ENCODE measurements around the gene MRFAP1L1.
"Not testable (repeated sequence)": the region's sequence is repeated elsewhere in the genome, so short reads cannot be mapped to it uniquely, and the experiment has no call there.

The MRFAP1L1 gene

DNA sequence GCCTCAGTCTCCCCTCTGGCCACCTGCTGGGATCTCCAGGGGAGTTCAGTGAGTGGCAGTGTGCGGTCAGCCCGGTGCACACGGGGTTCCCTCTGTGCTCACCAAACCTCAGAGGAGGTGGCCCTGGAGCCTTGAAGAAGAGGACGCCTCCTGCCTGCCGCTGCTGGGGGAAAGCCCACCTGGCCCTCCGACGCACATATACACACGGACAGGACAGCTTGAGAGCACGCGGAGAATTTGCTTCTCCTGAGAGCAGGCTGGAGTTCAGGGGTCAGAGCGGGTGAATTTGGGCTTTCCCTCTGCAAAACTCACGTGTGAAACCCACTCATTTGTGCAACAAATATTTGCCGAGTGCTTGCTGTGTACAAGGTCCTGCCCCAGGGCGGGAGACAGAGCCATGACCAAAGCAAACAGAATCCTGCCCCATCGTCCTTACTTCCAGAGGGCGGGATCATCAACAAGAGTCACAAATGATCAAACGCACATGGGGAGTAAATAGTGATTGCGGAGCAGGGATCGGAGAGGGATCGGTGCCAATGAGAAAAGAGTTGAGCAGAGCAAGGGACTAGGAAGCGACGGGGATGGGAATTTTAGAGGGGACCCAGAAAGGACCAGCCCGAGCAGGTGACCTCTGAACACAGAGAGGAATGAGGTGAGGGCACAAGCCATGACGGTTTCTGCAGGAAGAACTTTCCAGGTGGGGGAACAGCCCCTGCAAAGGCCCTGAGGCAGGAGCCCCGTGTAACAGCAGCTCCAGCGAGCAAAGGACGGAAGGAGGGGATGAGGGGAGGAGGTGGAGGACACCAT is 23.9 kb upstream of the MRFAP1L1 start:
- DNase-seq = no peak

DNA sequence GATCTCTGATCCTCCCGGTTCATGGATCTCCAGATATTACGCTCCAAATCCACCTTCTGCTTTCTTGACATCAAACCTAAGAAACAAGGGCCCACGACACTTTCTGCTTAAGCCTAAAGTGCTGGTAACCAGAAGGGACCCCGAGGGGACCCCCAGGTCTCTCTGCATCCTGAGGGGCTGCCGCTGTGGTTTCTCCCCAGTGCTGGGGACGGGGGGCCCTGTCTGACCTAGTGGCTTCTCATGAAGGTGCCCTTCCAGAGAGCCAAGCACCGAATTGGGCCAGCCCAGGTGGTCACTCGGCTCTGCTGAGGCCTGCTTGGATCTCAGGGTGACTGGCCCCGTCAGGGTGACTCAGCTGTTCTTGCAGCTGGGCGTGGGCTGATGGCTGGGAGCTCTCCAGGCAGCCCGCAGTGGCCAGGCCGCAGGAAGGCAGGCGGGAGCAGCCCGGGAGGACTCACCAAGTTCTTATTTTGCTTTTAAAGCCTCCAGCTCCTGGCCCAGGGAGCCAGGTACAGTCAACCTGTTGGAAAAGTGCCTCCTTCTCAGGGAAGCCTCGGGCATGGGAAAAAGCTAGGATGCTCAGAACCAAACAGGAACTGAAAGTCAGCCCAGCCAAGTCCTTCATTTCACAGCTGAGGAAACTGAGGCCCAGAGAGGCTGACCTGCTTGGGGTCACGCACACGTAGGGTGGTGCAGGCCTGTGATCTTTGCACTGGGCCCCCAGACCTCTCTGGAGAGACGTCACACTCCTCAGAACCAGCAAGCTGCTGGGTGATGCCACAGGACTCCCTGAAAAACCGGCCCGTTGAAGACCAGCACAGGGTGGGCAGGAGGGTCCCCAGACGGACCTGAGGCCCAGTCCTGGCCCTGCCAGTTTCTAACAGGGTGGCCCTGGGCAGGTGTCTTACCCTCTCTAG is 23.0 kb upstream of the MRFAP1L1 start:
- DNase-seq = no peak

DNA sequence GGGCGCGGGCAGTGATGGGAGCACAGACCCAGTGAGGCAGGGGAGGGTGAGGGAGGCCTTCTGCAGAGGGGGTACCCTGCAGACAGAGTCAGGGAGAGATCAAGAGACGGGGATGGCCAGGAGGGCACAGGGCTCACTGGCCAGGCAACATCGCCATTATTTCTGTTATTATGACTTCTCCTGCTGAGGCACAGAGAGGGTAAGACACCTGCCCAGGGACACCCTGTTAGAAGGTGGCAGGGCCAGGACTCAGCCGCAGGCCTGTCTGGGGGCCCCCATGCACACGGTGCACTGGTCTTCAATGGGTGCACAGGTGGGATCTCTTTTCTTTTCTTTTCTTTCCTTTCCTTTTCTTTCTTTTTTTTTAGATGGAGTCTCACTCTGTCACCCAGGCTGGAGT is 22.1 kb upstream of the MRFAP1L1 start:
- DNase-seq = no peak

DNA sequence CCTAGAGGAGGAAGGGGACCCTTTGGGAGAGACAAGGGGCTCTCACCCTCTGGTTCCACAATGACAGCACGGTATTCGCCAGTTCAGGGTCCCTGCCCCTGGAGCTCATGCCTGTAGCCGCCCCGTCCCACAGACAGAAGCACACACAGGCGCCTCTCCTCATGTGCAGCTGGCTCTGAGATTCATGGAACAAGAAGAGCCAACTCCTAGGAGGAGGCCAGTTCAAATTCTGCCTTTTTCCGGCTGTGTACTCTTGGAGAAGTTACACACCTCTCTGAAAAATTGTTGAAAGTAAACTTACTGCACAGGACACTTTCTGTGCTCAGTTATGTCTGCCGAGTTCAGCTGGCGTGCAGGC is 21.6 kb upstream of the MRFAP1L1 start:
- DNase-seq = no peak

DNA sequence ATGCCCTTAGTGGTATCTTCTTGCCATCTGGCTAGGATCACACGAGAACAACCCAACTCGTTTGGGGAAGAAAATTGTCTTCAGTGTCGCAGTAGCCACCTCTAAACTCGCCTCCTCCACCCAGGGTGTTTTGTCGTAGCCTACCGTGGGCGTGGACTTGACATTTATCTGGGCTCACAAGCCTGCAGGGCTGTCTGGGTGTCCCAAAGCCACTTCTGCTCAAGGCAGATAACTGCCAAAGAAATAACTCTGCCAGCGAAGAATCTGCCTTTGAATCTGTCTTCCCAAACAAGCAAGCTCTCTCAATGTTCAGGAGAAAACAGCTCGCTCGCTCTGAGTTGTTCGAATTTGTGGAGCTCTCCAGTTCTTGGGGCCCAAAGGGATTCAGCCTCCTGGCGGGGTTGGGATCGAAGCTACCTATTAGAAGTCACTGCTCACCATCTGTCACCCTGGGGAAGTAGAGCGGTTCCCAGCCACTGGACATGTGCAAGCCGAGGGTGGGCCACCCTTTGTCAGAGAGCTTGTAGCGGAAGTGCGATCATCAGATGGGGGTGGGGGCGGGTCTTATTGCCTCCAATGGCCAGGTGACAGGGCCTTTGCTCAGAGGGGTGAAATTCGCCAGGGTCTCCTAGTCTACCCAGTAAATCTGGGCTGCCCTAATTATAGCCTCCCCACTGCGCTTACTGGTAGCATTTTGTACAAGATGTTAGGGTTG is 21.1 kb upstream of the MRFAP1L1 start:
- DNase-seq = no peak

DNA sequence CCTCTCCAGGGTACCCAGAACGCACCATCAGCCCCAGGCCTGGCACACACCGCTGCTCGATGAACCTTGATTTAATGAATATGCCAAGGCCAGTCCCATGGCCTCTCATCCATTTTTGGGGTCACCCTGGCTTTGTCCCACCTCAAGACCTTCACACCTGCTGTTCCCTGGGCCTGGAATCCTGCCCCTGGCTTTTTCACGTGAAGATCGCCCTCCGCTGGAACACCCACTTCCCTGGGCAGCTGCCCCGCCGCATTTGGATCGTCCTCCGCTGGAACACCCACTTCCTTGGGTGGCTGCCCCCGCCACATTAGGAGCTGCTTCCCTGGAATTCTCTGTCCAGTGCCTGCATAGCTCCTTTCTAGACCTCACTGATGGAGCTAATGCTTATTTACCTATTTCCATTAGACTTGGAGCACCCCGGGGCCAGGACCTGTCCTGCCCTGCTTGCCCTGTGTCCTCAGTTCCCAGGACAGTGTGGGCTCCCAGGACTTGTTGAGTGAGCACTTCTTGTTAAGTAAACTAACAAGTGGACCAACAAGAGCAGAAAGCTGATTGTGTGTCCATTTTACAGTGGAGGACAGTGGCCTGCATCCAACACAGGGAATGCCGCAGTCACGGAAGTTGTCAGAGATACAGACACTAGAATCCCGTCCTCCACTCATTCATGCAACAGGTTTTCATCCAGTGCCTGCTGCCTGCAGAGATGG is 18.8 kb upstream of the MRFAP1L1 start:
- no peak for DNase-seq

DNA sequence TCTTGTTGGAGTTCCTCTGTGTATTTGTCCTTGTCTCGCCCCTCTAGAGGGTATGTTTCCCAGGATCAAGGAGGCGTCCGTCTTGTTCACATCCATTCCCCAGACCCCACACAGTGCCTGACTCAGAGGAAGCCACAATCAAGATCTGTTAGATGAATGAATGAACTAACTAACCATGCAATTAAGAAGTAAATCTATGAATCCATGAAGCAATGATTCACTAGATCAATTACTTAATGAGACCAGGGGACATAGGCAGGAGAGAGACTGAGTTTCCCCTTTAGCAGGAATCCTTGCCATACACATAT is 18.2 kb upstream of the MRFAP1L1 start:
- no peak for DNase-seq

DNA sequence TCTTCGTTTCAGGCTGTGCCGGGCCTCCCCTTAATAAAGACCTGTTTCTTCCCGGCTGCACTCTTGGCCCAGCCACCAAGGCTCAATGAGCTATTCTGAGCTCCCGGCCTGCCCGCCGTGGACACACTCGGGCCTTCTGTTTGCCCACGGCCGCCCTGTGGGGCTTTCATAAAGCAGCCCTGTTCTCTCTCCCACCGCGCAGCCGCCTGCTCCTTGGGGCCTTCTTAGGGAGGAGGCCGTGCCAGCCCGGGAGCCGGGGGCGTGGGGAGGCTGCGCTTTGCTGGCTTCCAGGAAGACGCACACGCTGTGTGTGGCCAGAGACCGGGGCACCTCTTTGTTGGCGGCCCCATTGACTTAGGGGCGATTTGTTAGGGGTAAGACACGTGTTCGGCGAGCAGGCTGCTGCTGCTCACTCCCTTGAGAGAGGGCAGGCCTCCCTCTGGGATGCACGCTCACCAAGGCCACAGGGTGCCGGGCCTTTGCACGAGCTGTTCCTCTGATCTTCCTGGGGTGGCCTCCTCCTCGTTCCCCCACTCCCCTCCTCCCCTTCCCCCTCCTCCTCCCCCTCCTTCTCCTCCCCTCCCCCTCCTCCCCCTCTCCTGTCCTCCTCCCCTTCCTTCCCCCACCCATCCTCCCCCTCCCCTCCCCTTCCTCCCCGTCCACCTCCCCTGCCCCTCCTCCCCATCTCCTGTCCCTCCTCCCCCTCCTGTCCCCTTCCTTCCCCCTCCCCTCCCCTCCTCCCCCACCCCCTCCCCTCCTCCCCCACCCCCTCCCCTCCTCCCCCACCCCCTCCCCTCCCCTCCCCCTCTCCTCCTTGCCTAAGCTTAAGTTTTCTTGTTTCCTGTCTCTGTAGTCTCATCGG is 17.6 kb upstream of the MRFAP1L1 start:
- DNase-seq = no peak

DNA sequence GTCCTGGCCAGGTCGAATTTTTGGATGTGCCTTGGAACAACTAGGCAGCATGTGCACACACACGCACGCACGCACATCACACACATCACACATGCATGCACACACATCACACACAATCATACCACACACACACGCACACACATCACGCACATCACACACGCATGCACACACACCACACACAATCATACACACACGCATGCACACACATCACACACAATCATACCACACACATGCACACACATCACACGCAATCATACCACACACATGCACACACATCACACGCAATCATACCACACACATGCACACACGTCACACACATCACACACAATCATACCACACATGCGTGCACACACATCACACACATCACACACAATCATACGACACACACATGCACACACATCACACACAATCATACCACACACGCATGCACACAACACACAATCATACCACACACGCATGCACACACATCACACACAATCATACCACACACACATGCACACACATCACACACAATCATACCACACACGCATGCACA is 15.8 kb upstream of the MRFAP1L1 start:
- not testable (repeated sequence) for DNase-seq

DNA sequence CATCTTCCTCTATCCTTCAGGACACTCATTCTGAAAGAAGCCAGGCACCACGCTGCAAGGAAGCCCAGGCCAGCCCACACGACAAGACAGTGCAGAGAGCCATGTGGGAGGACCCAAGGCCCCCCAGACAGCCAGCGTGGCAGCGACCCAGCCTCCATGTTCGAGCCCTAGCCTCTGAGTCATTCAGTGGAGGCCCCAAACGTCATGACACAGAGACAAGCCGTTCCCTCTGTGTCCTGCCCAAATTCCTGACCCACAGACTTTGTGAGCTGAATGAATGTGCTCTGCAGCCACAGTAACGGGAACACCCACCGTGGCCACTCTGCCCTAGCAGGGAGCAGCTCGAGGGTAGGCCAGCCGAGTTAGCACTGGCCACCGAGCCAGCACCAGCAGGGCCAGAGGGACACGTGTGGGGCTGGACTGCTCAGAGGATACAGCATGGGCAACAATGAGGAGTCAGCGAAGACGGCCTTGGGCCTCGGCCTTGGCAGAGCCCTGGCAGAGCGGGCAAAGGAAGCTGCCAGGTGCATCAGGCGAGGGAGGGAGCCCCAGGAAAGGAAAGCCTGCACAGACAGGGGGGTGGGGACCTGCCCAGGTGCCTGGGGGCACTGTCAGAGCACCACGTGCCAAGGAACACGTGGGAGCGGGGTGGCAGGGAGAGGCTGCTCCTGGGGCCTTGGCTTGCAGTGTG is 14.9 kb upstream of the MRFAP1L1 start:
- DNase-seq = no peak

DNA sequence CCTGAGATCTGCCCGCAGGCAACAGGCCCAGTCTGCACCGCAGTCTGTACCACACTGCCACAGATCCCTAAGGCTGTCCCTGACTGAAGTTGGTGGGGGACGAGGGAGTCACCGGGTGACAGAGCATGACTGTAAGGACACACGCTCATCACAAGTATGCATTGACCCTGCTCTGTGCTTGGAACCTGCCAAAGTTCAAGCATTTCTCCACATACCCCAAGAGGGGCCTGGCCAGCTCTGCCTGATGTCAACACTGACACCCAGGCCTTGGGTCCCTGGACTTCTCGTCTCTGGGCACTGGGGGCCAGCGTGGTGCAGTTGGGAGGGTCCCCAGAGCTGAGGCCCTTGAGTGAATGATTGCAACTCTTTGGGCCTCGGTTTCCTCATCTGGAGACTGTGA is 14.2 kb upstream of the MRFAP1L1 start:
- DNase-seq = no peak

DNA sequence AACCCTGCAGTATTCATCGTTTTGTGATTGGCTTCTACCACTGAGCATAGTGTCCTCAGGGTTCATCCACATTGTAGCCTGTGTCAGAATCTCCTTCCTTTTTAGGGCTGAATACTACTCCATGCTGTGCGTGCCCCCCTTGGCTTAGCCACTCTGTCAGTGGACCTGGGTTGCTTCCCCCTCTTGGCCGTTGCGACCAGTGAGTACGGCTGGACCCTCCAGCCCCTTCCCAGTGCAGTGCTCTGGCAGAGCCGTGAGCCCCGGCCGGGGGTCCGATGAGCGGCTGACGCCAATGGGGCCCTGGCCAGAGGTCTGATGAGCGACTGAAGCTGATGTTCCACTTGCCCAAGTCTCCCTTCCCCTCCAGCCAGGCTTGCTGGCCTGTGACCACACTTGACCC is 13.2 kb upstream of the MRFAP1L1 start:
- DNase-seq = no peak

DNA sequence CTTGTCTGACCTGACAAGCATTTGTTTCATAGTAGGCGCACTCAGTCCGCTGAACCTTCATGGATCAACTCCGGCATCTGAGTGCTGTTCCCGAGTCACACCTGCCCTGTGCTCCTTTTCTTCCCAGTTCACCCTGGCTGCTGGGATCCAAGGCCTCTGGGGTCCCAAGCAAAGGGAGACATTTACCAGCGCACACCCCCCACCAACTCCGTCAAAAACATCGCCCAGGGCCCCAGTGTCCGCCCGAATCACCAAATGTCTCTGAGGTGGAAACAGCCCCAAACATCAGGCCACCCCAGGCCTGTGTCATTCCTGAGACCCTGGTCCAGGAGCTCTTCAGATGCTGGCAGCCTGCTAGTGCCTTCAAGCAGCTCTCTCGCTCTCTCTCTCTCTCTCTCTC is 11.5 kb upstream of the MRFAP1L1 start:
- no peak for DNase-seq

DNA sequence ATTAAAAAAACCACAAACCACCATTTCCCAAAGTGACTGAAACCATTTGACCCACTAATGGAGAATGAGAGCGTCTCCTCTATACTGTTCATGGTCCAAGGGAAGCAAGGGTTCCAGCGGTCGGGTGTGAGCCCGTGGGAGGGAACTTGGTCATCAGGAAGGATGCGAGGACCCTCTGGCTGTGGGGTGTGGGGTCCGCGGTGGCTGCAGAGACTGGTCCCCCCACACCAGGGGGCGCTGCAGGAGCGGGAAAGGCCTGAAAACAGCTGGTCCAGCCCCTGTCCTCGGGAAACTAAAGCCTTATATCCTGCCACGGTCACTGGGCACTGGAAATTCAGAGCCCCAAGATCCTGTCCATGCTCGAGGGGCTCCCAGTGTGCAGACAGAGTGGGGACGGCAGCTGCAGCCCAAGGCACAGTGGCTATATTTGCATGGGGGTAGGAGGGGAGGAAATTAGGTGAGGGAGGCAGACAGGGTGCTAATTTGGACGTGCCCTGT is 10.6 kb upstream of the MRFAP1L1 start:
- DNase-seq = peak; percentile 5

DNA sequence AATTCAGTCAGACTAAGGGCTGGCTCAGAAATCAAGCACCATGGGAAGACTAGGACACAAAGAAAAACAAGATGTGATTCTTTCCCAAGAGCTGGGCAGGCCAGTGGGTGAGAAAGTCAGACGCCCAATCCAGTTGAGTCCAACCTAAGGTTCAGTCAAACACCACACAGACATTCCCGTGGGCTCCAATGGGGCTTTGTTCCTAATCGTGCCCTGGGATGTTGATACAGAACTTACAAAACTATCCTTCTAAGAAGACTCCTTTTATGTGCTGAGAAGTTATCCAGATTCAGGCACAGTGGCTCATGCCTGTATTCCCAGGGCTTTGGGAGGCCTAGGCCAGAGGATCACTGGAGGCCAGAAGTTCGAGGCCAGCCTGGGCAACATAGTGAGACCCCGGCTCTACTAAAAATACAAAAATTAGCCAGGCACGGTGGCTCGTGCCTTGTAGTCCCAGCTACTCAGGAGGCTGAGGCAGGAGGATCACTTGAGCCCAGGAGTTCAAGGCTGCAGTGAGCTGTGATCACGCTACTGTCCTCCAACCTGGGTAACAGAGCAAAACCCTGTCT is 10.0 kb upstream of the MRFAP1L1 start:
- no peak for DNase-seq

DNA sequence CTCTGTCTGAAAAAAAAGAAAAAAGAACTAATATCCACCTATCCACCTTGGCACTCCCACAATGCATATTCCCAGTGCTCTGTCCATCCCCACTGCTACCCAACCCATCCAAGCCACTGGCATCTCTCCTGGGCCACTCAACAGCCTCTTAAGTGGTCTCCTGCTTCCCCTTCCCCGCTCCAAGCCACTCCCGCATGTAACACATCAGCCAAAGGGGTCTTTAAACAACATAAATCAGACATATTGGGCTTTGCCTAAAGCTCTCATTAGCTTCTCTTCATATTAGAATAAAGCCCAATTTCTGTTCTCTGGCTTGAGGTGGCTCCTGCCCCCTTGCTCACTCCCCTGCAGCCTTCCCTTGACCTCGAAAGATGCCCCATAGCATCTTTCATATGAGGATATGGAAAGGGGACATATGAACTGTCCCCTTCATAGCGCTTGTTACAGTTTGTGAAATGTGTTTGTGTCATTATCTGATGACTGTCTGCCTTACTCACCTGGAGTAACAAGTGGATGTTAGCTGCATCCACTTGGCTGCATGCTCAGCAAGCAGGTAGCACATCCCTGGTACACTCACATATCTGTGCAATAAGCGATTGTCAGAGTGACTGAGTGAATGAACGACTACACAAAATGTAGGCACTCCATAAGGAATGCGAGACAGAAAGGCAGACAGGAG is 9.4 kb upstream of the MRFAP1L1 start:
- DNase-seq = no peak

DNA sequence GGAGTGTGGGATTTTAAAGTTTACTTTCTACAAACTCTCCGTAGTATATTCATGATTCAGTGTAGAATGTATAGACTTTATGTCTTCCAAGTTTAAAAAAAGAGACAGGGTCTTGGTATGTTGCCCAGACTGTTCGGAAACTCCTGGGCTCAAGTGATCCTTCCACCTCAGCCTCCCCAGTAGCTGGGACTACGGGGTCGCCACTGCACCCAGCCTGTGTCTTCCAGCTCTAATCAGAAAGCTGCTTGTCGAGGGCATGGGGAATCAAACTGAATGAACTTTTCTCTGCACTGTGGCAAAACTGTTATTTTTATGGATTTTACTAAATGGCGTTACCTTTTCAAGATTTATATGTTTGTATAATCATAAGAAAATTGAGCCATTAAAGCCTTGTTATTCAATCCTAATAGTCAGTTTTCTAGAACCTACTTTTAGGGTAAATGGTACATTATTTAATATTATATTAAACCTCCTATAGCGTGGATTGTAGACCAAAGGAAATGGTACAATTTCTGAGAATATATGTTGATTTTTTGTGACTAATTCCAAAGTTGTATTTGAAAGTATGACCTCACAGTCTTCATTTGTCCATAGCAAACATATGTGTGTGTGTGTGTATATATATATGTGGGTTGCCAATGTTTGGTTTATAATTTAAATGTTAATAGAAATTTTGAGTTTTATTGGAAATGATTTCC is 7.4 kb upstream of the MRFAP1L1 start:
- DNase-seq = no peak

DNA sequence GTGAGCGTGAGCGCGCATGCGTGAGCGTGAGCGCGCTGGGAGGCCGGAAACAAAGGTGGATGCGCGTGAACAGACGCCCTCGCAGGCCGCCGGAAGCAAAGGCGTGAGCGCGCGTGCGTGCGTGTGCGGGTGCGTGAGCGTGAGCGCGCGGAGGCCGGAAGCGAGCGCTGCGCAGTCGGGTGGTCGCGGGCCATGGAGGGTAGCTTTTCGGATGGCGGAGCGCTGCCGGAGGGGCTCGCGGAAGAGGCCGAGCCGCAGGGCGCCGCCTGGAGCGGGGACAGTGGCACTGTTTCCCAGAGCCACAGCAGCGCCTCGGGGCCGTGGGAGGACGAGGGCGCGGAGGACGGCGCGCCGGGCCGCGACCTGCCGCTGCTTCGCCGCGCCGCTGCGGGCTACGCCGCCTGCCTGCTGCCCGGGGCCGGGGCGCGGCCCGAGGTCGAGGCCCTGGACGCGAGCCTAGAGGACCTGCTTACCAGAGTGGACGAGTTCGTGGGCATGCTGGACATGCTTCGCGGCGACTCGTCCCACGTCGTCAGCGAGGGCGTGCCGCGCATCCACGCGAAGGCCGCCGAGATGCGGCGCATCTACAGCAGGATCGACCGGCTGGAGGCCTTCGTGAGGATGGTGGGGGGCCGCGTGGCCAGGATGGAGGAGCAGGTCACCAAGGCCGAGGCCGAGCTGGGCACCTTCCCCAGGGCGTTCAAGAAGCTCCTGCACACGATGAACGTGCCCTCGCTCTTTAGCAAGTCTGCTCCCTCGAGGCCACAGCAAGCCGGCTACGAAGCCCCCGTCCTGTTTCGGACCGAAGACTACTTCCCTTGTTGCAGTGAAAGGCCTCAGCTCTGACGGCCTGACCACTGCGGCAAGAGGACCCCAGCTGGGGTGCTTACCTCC is 6.6 kb upstream of the MRFAP1L1 start, which contains the start of gene BLOC1S4:
Gene BLOC1S4 (plus strand): TSS at position 157 of the 894 bp plus-strand sequence. CDS start 36 bp downstream, at position 193.
- DNase-seq = peak; percentile 59
